Measurements from ENCODE around the gene SPNS2.

The SPNS2 gene

DNA sequence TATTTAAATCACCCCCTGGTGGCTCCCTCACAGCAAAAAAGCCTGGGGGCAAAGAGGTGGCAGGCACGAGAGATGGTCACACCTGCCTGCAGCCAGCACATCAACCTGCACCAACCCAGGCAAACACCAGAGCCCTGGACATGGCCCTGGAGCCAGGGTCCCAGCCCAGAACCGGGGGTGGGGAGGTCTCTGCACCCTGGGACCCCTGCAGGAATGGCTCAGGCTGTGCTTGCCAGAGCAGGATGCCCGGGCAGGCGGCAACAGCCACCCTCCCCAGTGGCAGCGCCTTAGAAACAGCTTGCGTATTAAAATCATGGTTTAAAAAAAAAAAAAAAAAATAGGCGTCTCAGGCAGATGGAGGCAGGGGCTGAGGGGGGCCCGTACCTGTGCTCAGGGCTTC, 40.3 kb downstream of the SPNS2 start:
- no peak for DNase-seq

DNA sequence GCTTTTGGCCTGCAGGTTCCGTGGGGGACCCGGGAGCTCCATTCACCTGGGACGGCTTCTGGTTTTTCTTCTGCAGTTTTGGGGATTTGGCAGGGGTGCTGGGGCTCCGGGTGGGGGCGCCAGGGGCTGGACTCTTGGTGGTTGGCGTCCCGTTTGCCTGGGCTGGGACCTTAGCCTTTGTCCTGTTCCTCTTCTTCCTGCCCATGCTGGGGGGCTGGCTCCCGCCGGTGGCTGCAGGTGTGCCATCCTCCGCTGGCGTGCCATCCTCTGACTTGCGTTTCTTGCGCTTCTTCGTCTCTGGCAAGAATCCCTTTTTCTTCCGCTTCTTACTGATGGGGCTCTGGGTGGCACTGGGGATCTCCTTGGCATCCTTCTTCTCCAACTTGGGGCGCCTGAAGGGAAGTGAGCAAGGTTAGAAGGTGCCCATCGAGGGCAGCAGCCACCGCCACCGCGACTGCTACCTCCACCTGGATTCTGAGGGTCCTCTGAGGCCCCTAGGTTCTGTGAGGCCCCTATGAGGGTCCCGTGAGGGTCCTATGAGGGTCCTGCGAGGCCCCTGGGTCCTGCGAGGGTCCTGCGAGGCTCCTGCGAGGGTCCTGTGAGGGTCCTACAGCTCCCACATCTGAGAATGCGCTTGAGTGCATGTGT, 41.0 kb downstream of the SPNS2 start:
- no peak for DNase-seq

DNA sequence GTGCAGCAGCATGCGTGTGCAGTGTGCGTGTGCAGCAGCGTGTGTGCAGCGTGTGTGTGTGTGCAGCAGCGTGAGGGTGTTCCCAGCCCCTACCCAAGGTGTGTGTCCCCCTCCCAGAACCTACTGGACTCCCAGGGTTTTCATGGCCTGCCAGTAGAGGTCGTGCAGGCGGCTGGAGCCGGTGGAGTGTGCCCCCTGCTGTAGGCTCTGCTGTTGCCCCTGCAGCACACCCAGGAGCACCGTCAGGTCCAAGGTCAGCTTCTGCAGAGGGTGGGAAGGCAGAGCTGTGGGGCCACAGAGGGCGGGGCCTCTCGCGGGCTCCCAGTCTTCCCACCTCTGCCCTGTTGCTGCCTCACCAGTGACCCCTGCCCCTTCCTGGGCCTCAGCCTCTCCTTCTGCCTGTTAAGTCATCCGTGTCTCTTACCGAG, 41.6 kb downstream of the SPNS2 start:
- no peak for DNase-seq

DNA sequence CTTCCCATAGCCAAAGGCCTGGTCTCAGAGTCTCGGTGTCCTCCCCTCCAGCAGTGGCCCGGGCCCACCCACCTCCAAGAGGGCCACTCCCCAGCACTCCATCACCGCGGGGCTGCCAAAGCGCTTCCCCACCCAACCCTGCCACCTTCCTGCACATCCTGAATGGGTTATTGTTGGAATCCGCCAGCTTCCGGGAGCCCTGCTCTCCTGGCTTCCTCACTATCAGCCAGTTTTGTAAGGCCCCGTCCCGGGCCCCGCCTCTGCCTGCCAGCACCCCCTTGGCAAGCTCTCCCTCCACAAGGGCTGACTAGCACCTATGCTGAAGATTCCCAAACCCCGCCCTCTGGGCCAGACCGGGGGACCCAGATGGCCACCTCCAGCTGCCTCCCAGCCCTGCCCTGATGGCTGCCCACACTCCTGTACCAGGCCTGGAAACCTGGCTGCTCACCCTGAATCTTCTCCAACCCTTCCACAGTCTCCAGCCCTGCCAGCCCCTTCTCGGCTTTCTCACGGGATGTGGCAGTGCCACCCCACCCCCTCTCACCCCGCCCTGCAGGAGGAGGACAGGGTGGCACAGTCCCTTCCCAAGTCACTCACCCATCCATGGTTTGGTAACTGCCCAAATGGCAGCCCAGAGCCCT, 42.1 kb downstream of the SPNS2 start:
- DNase-seq, result no peak

DNA sequence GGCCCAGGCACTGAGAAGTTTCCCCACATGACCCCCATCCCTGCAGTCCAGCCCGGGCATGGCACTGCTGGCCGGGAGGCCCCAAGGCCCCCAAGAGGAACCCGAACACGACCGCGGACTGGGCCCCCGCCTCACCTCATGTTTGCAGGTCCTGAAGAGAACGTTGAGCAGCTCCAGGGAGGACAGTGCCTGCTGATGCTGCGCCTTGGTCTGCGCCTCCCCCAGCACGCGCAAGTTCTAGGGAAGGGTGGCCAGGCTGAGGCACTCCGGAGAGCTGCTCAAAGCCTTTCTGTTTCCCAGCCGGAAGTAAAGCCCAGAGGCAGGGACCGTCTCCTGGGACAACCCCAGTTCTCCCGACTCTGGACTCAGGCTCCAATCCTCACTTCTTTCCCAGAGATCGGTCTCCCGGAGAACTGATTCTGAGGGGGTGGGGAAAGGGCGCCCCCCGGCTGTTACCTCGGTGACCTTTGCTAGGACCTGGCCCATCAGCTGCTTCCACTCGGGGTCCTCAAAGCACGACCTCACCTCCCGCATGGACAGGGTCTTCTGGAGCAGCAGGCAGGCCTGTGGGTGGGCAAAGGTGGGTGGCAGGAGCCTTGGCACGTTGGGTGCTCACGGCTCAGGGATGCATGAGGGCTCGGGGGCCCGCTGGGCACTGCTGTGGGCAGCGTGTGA, 42.8 kb downstream of the SPNS2 start:
- DNase-seq, result no peak

DNA sequence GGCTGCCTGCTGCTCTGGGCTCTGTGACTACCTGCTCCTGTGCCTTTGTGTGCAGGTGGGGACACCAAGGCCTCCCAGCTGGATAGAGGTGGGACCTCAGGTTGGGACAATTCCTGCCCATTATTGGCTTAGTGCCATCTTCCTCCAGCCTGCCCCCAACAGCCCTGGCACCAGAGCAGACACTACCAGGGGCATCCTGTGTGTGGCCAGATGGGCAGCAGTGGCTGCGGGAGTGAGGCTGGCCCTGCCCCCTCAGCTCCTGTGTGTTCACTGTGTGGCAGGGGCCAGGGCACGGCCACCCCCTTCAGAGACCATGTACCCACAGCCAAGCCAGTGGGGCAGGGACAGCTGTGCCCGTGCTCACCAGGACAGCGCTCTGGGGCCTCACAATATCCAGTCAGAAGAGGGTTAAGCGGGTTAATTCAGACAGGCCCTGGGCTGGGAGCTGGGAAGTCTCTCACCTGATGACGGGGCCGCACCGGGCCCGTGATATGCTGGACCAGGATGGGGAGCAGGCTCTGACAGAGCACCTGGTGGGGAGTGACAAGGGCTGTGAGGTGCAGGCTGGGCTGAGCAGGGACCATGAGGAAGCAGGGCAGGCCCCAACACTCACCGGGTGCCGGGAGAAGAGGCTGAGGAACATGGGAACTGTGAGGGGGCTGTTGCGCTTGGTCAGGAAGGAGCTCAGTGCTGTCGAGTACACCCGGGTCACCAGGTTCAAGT, 43.5 kb downstream of the SPNS2 start:
- DNase-seq, result no peak

DNA sequence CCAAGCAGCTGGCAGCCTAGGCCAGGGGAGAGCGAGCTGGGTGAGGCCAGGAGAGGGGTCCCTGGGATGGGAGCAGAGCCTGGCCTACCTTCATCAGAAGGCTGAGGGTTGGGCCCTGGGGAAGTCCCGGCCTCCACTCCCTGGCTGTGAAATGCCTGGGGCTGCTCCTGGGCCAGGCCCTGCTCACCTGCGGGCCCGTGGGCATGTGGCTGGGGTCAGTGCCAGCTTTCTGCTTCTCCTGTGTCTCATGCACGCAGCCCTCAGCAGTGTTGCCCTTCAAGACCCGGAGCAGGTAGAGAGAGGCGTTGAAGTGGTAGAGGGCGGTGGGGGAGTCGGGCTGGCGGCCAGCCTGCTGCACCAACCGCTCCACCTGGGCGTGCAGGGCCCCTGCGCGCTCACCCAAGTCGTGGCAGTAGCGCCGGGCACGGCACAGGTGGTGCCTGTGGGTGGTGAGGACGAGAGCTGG, 44.1 kb downstream of the SPNS2 start:
- DNase-seq, result no peak

DNA sequence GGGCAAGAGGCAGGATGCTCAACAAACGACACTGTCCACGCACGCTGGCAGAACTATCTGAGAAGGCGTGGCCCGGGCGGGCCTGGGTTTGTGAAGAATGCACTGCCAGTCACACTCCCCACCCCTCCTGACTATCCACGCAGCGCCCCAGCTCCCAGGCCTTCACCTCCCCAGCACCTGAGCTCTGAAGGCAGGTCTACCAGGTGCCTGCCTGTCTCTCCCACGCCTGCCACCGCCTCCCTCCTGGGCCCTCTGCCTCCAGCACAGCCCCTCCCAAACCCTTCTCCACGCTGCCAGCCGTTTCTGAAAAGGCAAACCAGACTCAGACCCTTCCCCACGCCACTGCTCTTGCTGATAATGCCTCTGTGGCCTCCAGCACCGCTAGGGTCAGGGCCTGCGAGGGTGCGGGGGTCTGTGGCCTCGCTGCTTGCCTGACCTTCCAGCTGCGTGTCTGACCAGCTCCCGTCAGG, 44.9 kb downstream of the SPNS2 start:
- no peak for DNase-seq

DNA sequence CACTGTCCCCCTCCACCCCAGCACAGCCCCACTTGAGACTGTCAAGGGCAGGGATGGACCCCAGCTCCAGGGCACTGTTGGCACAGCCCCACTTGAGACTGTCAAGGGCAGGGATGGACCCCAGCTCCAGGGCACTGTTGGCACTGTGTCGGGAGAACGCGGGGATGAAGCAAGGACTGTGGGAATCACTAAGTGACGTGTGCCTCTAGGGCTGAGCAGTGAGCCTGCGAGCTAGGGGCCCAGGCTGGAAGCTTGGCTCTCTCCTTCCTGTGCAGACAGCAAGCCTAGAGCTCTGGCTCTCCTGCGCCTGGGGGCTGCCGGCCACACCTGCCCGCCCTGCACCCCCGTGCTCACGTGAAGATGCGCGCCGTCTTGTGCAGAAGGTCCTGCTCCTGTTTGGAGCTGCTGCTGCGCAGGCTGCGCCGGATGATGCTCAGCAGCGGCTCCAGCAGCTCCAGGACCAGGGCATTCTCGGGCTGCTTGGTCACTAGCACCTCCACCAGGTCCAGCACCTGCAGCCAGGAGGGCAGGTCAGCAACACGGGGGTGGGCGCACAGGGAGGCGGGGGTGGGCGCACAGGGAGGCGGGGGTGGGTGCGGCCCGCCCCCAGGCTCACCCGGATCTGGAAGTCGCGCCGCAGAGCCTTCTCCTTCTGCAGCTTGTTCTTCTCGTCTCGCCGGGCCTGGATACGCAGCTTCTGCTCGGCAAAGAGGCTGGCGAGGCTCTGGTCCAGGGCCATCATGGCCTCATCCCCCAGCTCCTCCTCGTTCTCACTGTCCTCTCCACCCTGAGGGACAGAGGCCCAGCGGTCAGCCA, 45.7 kb downstream of the SPNS2 start:
- DNase-seq, result no peak

DNA sequence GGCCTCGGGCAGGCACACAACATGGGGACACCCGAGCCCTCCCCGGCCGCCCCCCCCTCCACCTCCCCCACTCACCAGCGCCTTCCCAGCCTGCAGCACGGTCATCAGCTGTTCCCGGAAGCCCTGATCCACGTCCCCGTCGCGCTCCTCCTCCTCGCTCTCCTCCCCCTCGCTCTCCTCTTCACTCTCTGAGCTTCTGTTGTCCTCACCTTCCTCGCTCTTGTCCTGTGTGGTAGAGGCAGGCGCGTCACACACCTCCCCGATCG, 46.2 kb downstream of the SPNS2 start:
- no peak for DNase-seq

DNA sequence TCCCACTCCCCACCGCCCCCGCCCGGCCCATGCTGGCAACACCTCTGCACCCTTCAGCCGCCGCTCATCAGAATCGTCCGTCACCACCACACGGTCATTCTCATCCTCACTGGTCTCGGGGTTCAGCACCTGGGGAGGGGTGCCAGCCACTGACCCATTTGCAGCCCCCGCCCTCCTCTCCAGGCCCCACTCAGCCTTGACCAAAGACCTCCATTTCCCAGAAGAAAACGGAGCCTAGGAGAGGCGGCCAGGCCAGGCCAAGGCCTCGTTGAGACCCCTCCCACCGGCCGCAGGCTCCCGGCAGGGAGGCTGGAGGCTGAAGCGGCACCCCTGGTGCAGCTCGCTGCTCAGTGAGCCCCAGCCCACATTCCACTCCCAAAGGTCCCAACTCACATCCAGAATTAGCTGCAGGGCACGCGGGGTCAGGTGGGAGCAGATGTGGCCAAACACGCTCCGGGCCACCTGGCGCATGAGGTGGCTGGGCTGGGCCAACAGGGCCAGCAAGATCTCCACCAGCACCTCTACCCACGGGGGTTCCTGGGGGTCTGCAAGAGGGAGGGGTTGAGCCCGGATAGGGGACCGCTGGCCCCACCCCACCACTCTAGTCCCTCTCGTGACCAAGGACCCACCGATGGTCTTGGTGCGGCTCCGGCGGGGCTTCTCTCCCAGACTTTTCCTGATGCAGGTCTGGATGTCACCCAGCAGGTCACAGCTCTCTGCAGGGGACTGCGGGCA, 46.7 kb downstream of the SPNS2 start:
- no peak for DNase-seq

DNA sequence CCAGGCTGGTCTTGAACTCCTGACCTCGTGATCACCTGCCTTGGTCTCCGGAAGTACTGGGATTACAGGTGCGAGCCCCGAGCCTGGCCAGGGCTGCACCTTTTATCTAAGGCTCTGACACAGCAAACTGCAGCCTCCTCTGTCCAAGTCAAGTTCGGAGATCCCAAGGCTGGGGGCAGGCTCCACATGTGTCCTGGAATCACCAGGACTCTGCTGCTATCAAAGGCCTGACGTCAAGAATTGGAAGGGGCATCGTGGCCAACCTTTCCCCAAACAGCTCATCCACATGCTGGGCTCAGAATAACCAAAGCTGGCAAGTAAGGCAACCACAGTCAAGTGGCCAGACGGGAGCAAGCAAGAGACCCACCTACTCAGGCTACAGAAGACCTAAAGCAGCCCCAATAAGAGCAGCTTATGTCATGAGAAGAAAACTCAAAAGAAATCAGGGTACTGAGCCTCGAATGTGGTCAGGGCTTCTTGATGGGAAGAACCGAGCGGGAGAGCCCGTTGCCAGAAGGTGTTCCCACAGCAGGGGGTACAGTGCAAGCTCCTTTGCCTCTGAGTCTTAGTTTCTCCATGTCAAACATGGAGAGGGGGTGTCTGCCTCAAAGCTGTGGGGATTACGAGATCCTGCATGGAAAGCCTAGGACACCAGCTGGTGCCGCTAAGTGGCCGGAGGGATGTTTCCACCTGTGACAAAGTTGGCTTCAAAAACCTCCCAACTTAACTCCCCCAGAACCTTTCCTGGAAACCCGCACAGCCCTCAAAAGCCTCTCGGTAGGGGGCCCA, 48.6 kb downstream of the SPNS2 start:
- no peak for DNase-seq

DNA sequence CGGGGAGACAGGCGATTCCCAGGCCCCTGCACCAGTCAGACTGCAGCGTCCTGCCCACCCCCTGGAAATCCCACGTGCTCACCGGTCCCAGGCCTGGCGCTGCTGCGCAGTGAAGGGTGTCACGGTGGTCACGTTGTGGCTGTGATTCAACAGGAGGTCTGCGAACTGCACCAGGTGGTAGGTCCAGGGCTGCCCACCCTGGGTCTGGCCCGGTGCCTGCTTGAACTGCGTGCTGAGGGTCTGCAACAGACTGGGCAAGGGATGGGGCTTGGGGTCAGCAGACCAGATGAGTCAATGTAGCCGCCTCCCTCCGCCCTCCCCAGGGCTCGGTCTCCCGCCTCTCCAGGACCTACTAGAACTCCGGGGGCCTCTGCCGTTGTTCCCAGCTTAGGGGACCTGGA, 49.4 kb downstream of the SPNS2 start:
- no peak for DNase-seq

DNA sequence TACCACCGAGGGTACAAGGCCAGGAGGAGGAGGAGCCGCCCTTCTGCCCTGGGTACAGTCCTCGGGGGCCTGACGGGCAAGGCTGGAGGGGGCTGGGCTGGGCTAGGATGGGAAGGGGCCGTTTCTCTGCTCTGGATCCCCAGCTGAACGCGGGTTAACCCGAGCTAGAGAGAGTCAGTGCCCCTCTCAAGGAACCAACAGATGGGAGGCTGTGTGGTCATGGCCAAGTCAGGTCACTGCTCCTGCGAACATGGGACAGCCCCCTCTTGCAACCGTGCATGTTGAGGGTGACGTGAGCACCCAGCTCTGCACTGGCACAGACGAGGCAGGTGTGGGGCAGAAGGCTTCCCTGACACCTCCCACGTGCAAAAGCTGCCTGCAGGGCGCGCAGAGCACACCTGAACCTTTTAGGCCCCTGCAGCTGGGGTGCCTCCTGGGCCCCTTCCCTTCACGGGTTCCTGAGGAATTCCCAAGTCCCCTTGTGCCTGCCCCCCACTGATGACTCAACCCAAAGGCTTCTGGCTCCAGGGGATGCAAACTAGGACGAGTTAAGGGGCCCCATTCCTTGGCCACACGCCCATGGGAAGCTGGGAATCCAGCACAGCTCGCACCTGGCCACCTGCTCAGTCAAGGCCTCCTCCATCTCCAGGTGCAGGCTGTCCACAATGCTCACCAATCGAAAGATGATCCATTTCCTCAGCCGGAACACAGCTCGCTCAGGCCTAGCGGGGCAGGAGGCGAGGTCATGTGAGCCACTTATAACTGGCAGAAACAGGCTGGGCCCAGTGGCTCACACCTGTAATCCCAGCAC, 50.2 kb downstream of the SPNS2 start:
- DNase-seq, result no peak

DNA sequence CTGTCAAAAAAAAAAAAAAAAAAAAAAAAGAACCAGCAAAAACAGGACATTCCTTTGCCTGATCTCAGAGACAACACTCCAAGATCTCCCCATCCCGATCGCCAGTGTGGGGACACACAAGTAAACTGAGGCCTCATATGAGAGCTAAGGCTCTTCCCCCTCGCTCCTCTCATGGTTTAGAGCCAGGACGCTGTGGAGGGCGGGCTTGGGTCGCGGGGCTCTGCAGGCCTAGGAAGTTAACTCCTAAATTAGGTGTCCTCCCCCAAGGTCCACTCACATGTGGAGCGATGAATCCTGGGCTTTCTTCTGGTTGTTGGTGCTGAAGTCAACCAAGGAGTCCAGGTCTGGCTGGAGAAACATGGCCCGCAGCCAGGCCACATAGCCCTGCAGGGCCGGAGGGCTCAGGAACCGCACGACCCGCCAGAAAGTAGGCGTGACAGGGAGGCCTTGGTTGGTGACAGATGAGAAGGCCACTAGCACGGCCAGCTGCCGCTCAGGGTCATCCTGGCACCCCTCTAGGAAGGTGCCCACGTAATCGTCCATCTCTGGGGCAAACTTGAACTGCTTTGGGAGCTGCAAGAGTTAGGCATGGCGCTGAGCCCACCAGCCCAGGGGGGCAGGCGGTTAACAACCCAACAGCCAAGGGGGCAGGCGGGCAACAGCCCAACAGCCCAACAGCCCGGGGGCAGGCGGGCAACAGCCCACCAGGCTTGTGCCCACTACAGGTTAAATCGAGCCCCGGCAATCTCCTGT, 51.3 kb downstream of the SPNS2 start:
- DNase-seq, result no peak

DNA sequence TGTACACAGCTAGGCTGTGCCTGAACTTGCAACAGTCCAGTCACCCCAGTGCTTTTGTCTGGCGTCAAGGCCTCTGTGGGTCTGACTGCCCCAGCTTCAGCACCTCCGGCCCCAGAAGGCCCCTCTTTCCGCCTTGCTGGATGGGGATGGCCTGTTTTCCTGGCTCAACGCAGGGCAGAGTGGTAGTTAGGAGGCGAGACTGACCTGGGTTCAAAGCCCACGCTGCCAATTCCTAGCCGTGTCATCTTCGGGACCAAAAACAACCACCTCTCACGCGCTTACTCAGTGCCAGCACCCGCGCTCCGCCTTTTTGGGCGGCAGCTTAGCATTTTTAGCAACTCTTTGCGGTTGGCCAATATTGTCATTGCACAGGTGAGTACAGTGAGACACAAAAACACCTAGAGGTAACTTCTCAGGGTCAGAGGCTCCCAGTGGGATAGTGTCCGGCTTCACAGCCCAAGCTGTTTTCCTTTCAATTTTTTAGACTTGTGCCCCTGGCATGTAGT, 51.9 kb downstream of the SPNS2 start:
- no peak for DNase-seq

DNA sequence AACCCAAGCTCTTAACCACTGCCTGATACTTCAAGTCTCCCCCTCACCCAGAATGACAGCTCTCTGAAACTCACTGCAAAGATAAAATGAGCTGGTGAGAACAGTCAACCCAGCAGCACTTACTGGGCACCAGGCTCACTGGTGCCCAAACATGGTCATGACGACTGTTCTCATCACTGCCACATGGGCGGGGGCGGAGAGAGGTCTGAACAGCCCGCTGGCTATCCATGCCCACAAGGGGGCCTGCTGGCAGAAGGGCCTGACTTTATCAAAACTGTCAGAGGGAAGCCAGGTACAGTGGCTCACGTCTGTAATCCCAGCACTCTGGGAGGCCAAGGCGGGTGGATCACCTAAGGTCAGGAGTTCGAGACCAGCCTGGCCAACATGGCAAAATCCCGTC, 52.5 kb downstream of the SPNS2 start:
- no peak for DNase-seq

DNA sequence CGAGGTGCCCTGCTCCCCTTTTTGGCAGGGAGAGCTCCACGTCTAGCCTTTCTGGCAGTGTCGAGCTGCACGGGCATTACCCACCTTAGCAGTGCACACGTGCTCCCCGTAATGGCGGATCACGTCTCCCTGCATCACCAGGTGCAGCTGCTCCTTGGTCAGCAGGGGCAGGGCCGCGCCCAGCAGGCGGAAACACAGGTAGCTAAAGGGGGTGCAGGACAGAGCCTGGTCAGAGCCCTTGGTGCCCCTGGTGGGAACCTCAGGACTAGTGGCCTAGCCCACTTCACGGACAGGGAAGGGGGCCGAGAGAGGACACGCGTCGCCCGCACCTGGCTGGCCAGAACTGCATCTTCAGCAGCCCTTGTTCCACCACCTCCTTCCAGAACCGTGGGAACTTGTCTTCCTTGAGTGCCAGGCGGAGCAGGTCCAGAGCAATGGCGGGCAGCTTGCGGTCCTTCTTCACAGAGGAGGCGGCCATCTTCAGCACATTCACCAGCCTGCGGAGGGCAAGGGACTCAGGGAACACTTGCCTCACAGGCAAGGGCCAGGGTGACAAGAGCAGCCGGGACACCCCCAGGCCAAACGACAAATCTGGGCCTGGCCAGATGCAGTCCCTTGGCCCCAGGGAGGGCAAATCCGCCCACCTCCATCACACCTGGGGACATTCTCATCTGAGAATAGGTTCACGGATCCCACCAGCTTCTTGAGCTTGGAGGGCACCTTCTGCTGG, 53.3 kb downstream of the SPNS2 start:
- no peak for DNase-seq

DNA sequence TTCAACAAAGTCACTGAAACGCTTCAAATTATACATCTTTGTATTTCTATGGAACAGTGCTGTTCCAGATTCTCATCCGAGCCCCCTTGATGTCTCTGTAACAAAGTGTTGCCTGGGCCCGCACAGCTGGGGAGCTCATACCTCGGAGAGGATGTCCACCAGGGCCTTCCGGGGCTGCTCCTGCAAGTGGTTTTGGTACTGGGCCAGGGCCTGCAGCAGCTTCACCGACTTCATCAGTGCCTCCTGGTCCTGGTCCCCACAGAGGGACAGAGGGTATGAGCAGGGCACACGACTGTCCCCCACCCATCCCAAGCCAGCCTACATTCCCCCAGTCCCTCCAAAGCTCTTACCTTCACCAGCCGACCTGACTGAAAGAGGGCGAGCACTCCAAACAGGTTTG, 55.0 kb downstream of the SPNS2 start:
- DNase-seq, result no peak

All from GF-D8 (cell line).